ENCODE results near the gene DPYSL4.

DNA sequence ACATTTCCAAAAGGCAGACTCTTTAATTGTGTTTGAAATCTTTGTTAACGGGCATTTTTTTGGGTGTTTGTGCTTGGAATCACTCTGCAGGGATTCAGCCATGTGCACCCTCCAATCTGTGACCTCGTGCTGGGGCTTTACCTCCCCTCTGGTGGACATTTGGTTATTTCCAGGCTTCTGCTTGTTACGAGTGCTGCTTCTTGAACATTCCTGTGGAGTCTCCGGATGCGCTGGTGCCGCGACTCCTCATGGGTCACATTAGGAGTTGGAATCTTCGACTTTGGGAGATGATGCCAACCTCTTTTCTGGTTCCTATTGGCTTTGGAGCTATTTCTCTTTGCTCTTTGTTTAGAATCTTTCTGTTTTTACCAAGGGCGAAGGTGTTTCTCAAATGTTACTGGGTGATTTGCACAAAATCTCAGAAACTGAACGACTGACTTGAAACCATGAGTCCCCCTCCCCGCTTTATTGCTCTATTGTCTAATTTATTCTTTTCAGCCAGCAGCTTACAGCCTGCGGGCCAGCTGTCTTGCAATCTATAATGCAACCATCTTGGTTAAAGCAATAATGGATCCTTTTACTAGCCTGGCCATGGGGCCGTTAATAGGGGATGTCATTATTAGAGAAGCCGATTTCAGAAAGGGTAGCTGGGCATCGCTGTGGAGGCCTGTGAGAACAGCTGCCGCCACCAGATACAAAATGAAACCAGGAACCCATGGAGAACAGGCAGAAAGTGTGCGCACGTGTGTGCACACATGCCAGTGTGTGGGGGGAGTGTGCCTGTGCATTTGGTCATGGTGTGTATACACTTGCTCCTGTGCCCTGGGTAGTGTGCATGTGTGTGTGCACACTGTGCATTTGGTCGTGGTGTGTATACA is 9.9 kb upstream of the DPYSL4 start:
- TF ChIP-seq, protein P1, sequence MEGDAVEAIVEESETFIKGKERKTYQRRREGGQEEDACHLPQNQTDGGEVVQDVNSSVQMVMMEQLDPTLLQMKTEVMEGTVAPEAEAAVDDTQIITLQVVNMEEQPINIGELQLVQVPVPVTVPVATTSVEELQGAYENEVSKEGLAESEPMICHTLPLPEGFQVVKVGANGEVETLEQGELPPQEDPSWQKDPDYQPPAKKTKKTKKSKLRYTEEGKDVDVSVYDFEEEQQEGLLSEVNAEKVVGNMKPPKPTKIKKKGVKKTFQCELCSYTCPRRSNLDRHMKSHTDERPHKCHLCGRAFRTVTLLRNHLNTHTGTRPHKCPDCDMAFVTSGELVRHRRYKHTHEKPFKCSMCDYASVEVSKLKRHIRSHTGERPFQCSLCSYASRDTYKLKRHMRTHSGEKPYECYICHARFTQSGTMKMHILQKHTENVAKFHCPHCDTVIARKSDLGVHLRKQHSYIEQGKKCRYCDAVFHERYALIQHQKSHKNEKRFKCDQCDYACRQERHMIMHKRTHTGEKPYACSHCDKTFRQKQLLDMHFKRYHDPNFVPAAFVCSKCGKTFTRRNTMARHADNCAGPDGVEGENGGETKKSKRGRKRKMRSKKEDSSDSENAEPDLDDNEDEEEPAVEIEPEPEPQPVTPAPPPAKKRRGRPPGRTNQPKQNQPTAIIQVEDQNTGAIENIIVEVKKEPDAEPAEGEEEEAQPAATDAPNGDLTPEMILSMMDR (IDR thresholded peaks at IDR 0.05), result no peak
- no peak for TF ChIP-seq POLR2A (IDR thresholded peaks at IDR 0.05)

Data from right lobe of liver (tissue), 4 donors.